ENCODE data around the gene NBEA. TPM values are rescaled to one million over a fixed set of nuclear protein-coding genes. Genes with fewer than 3 reads are reported as not detected.

Gene NBEA
- total RNA-seq, 1 experiment from 2014 or later = 0.54 TPM

GRCh38 chr13:35365883-35366282 lies 423.8 kb downstream of the NBEA start:
- no peaks in the 10 kb centered on the region for H3K36me3 Mint-ChIP-seq (ENCODE audit: insufficient read depth, unreplicated experiment)
- CTCF ChIA-PET = no interaction called here
- BruUV-seq (replicated peaks) = no TSS peak
- H3K27ac Mint-ChIP-seq (ENCODE audit: unreplicated experiment) = no peak overlapping the region
- no peak for TF ChIP-seq CTCF (IDR thresholded peaks at IDR 0.05; ENCODE audit: insufficient read depth in 1 of 2, low read depth in 1 of 2, low read length in 1 of 2, severe bottlenecking in 1 of 2, unreplicated experiment in 1 of 2)
- Histone ChIP-seq H3K9me3 (no peaks in the 10 kb centered on the region; the same call in 1 of the 2 replicates), H3K4me1 (no peaks in the 10 kb centered on the region), H3K27me3 (replicated peaks; ENCODE audit: control insufficient read depth, insufficient read depth, low read length) (no peaks in the 10 kb centered on the region), H3K36me3 (ENCODE audit: control insufficient read depth, insufficient read depth, low read length) (no peaks in the 10 kb centered on the region), H3K4me3 (ENCODE audit: low read depth, low read length) (no peak overlapping the region)
- H3K9me3 Mint-ChIP-seq (ENCODE audit: unreplicated experiment) = peaks cover 9% of the 10 kb centered on the region
- H3K4me1 Mint-ChIP-seq (ENCODE audit: low read depth, unreplicated experiment) = no peaks in the 10 kb centered on the region
- intact Hi-C loops (cut with micrococcal nuclease; ENCODE audit: unreplicated experiment) = no loop called here
- no peaks in the 10 kb centered on the region for H3K27me3 Mint-ChIP-seq (ENCODE audit: insufficient read depth, unreplicated experiment)
- POLR2A ChIA-PET = no interaction called here
- DNase-seq = no peak
- H3K4me3 Mint-ChIP-seq (ENCODE audit: unreplicated experiment) = no peak overlapping the region

- TF ChIP-seq CTCF (IDR thresholded peaks at IDR 0.05; ENCODE audit: insufficient read depth in 1 of 2, low read depth in 1 of 2, low read length in 1 of 2, severe bottlenecking in 1 of 2, unreplicated experiment in 1 of 2) = no peak
- Mint-ChIP-seq H3K27ac (ENCODE audit: unreplicated experiment) (no peak overlapping the region), H3K4me1 (ENCODE audit: low read depth, unreplicated experiment) (no peaks in the 10 kb centered on the region), H3K9me3 (ENCODE audit: unreplicated experiment) (peaks cover 20% of the 10 kb centered on the region), H3K27me3 (ENCODE audit: insufficient read depth, unreplicated experiment) (no peaks in the 10 kb centered on the region), H3K36me3 (ENCODE audit: insufficient read depth, unreplicated experiment) (no peaks in the 10 kb centered on the region), H3K4me3 (ENCODE audit: unreplicated experiment) (no peak overlapping the region)
- ChIA-PET POLR2A (no interaction called here), CTCF (no interaction called here)
- H3K4me1 ChIP-seq = no peaks in the 10 kb centered on the region
- peaks cover 9% of the 10 kb centered on the region for H3K9me3 ChIP-seq
- no peaks in the 10 kb centered on the region for H3K27me3 ChIP-seq (replicated peaks; ENCODE audit: control insufficient read depth, insufficient read depth, low read length)
- no peaks in the 10 kb centered on the region for H3K36me3 ChIP-seq (ENCODE audit: control insufficient read depth, insufficient read depth, low read length)
- no peak for DNase-seq
- no TSS peak for BruUV-seq (replicated peaks)
- H3K4me3 ChIP-seq (ENCODE audit: low read depth, low read length) = no peak overlapping the region
- intact Hi-C loops (cut with micrococcal nuclease; ENCODE audit: unreplicated experiment) = no loop called here
Measured at GRCh38 chr13:35367586-35367985, 425.5 kb downstream of the NBEA start.

GRCh38 chr13:35378939-35379338 lies 436.9 kb downstream of the NBEA start:
- Mint-ChIP-seq H3K27me3 (ENCODE audit: insufficient read depth, unreplicated experiment) (no peaks in the 10 kb centered on the region), H3K4me3 (ENCODE audit: unreplicated experiment) (no peak overlapping the region), H3K36me3 (ENCODE audit: insufficient read depth, unreplicated experiment) (no peaks in the 10 kb centered on the region), H3K9me3 (ENCODE audit: unreplicated experiment) (no peaks in the 10 kb centered on the region), H3K4me1 (ENCODE audit: low read depth, unreplicated experiment) (no peaks in the 10 kb centered on the region), H3K27ac (ENCODE audit: unreplicated experiment) (peak overlapping the region; percentile 37)
- peaks cover 3% of the 10 kb centered on the region; the same call in 1 of the 2 replicates for H3K9me3 ChIP-seq
- no peak for TF ChIP-seq CTCF (IDR thresholded peaks at IDR 0.05; ENCODE audit: insufficient read depth in 1 of 2, low read depth in 1 of 2, low read length in 1 of 2, severe bottlenecking in 1 of 2, unreplicated experiment in 1 of 2)
- ChIA-PET POLR2A (no interaction called here), CTCF (no interaction called here)
- no peaks in the 10 kb centered on the region for H3K4me1 ChIP-seq
- intact Hi-C loops (cut with micrococcal nuclease; ENCODE audit: unreplicated experiment) = no loop called here
- no peak for DNase-seq
- no peaks in the 10 kb centered on the region for H3K27me3 ChIP-seq (replicated peaks; ENCODE audit: control insufficient read depth, insufficient read depth, low read length)
- H3K4me3 ChIP-seq (ENCODE audit: low read depth, low read length) = no peak overlapping the region
- no TSS peak for BruUV-seq (replicated peaks)
- H3K36me3 ChIP-seq (ENCODE audit: control insufficient read depth, insufficient read depth, low read length) = no peaks in the 10 kb centered on the region
